ENCODE measurements around the gene NBAS. TPM values are rescaled to one million over a fixed set of nuclear protein-coding genes. Genes with fewer than 3 reads are reported as not detected.

The NBAS gene
- total and polyA plus RNA-seq, 2 donors (not counting 3 experiments of a cell fraction or from before 2014, with no cell fraction given): 29.4 to 43.0 TPM

GRCh38 chr2:15425712-15426111, 135.4 kb downstream of the NBAS start:
- Histone ChIP-seq H3K4me2 (ENCODE audit: insufficient read depth, low read length) (no peak overlapping the region), H3K79me2 (ENCODE audit: control insufficient read depth, insufficient read depth, low read length) (no peaks in the 10 kb centered on the region), H2AFZ (ENCODE audit: low read depth, low read length) (no peak overlapping the region), H3K9me1 (replicated peaks; ENCODE audit: control insufficient read depth, extremely low read depth, insufficient read depth, low read length) (no peaks in the 10 kb centered on the region), H3K4me1 (ENCODE audit: control insufficient read depth, extremely low read depth, insufficient read depth, low read length) (no peaks in the 10 kb centered on the region), H3K9ac (replicated peaks; ENCODE audit: extremely low read depth, insufficient read depth, low read length) (no peak overlapping the region), H3K27me3 (ENCODE audit: control insufficient read depth in 2 of 2, insufficient read depth in 2 of 2, low read length in 2 of 2) (no peaks in the 10 kb centered on the region), H3K36me3 (ENCODE audit: control insufficient read depth in 2 of 2, extremely low read depth in 1 of 2, insufficient read depth in 2 of 2, low read length in 2 of 2) (no peaks in the 10 kb centered on the region), H3K27ac (ENCODE audit: insufficient read depth, low read depth, low read length) (no peak overlapping the region), H3K9me3 (replicated peaks; ENCODE audit: control insufficient read depth, insufficient read depth, low read length) (no peaks in the 10 kb centered on the region), H4K20me1 (replicated peaks; ENCODE audit: control insufficient read depth, extremely low read depth, insufficient read depth, low read length) (no peaks in the 10 kb centered on the region), H3K4me3 (replicated peaks in 1 of 3; ENCODE audit: insufficient read depth in 1 of 3, low read depth in 1 of 3, low read length in 3 of 3) (no peak overlapping the region)
- BruUV-seq (replicated peaks): no TSS peak
- dilution Hi-C loops (cut with MboI; ENCODE audit: extremely low pct_ligation_motif_present, low sequenced_read_pairs): no loop called here
- intact Hi-C loops (cut with micrococcal nuclease): no loop called here
- DNase-seq (ENCODE audit: low read depth, low spot score) (no peak), FAIRE-seq (no peak)
- ChIA-PET CTCF (interaction anchor here (2.3 kb wide), 1 partner anchor 12 kb away, joined by 5 read pairs; no protein-coding TSS in a partner anchor), POLR2A (no interaction called here)
- no peak for TF ChIP-seq GATA2 (IDR thresholded peaks at IDR 0.05; ENCODE audit: insufficient read depth, insufficient read length, low read depth, low read length)
- no peak for TF ChIP-seq FOS (IDR thresholded peaks at IDR 0.05; ENCODE audit: borderline replicate concordance, insufficient read depth, low read length)
- no peak for TF ChIP-seq EZH2 (IDR thresholded peaks at IDR 0.05; ENCODE audit: borderline replicate concordance, low read depth, low read length, severe bottlenecking)
- no peak for TF ChIP-seq POLR2AphosphoS5 (IDR thresholded peaks at IDR 0.05; ENCODE audit: insufficient read depth, low read depth, low read length)
- TF ChIP-seq CTCF (IDR thresholded peaks at IDR 0.05; ENCODE audit: extremely low read depth in 1 of 2, insufficient read depth in 1 of 2, low read depth in 1 of 2, low read length in 2 of 2): no peak
- no peak for TF ChIP-seq MYC (IDR thresholded peaks at IDR 0.05; ENCODE audit: low read depth, low read length)
- TF ChIP-seq MAX (IDR thresholded peaks at IDR 0.05; ENCODE audit: insufficient read depth, insufficient read length): no peak
- no peak for TF ChIP-seq JUN (IDR thresholded peaks at IDR 0.05; ENCODE audit: borderline replicate concordance, insufficient read depth, insufficient read length, low read depth)
- no peak for TF ChIP-seq POLR2A (IDR thresholded peaks at IDR 0.05; ENCODE audit: low read depth, low read length)

Measured in endothelial cell of umbilical vein (primary cell).